K562 (cell line): ENCODE results near the gene SACM1L. TPM values are rescaled to one million over a fixed set of nuclear protein-coding genes. Genes with fewer than 3 reads are reported as not detected.

Experiments used
- CBX3 ChIP-seq, 2 experiments: IDR thresholded peaks; 1 replicate in 1 of 2; 2 replicates in 1 of 2; pipeline ENCODE4 v1.6.1; 2012; ENCODE audit warnings: inconsistent platforms in 2 of 2, low read length in 2 of 2, borderline replicate concordance in 1 of 2, control low read depth in 1 of 2
- CCNT2 ChIP-seq: IDR thresholded peaks from 2 replicates; pipeline ENCODE4 v1.6.1; 2011; ENCODE audit warnings: borderline replicate concordance, low read depth, mild to moderate bottlenecking, moderate library complexity, mixed read lengths, low read length; ENCODE audit not compliant: insufficient read length; ENCODE audit errors: extremely low read depth
- DMBX1 ChIP-seq: fragments of 250-450 bp; sonication (Bioruptor Pico); IDR thresholded peaks from 2 replicates; pipeline ENCODE4 v1.8.0; 2022; ENCODE audit warnings: inconsistent platforms, mild to moderate bottlenecking, moderate library complexity, borderline replicate concordance
- MAZ ChIP-seq, 2 experiments: fragments of 450-650 bp in 1 of 2; sonication (generic) in 1 of 2; formaldehyde crosslinking; IDR thresholded peaks in 1 of 2; conservative IDR thresholded peaks in 1 of 2; 2 replicates each; pipeline versions ENCODE4 v1.4.0 to v1.5.0; 2020; ENCODE audit warnings: mild to moderate bottlenecking in 1 of 2, missing genetic modification reagents in 1 of 2
- RB1 ChIP-seq: fragments of 450-650 bp; IDR thresholded peaks from 2 replicates; pipeline ENCODE4 v1.6.1; 2017; ENCODE audit warnings: low read depth, mild to moderate bottlenecking
- SMC3 ChIP-seq: conservative IDR thresholded peaks from 2 replicates; pipeline ENCODE4 v1.6.1; 2011; ENCODE audit warnings: low read depth, low read length, improper control_type of control experiment; ENCODE audit not compliant: insufficient read depth
- polyA plus RNA-seq, 8 experiments: library from polyadenylated mRNA; depleted of rRNA in 4 of 8; stranded (reverse) in 5 of 8; unstranded in 3 of 8; fragments of >200 nt; fragmentation: Nextera tagmentation in 2 of 8; fragmentation: Illumina TruSeq in 1 of 8; extraction: Ambion mirVana in 2 of 8; extraction: Trizol in 1 of 8; gene quantifications; 2 replicates each; pipeline versions ENCODE4 v1.2.1 to v1.2.3, GENCODE V29; 2011 to 2014; ENCODE audit warnings: inconsistent platforms in 1 of 8, missing spikeins in 1 of 8
- total RNA-seq, 7 experiments: library from RNA; depleted of rRNA in 6 of 7; stranded (reverse); fragments of >200 nt in 6 of 7; fragmentation: Illumina TruSeq in 2 of 7; extraction: Trizol in 2 of 7; gene quantifications; 2 replicates each; pipeline versions ENCODE4 v1.2.1 to v1.2.3, GENCODE V29; 2011 to 2021; ENCODE audit warnings: low replicate concordance in 1 of 7
- TF ChIP-seq, protein P1 (sequence below): fragments of 450-650 bp; IDR thresholded peaks from 2 replicates; pipeline ENCODE4 v1.6.1; 2016; ENCODE audit warnings: low read depth
- TF ChIP-seq, protein P2 (sequence below): fragments of 250-450 bp; sonication (Bioruptor Pico); IDR thresholded peaks from 2 replicates; pipeline ENCODE4 v1.8.0; 2022; ENCODE audit warnings: moderate library complexity, mild to moderate bottlenecking, inconsistent platforms

The SACM1L gene
- total and polyA plus RNA-seq, 9 of the 15 experiments (the other 6 are each of a cell fraction or from before 2014, with no cell fraction given), result 25.7 to 67.2 (median 40.3) TPM

DNA sequence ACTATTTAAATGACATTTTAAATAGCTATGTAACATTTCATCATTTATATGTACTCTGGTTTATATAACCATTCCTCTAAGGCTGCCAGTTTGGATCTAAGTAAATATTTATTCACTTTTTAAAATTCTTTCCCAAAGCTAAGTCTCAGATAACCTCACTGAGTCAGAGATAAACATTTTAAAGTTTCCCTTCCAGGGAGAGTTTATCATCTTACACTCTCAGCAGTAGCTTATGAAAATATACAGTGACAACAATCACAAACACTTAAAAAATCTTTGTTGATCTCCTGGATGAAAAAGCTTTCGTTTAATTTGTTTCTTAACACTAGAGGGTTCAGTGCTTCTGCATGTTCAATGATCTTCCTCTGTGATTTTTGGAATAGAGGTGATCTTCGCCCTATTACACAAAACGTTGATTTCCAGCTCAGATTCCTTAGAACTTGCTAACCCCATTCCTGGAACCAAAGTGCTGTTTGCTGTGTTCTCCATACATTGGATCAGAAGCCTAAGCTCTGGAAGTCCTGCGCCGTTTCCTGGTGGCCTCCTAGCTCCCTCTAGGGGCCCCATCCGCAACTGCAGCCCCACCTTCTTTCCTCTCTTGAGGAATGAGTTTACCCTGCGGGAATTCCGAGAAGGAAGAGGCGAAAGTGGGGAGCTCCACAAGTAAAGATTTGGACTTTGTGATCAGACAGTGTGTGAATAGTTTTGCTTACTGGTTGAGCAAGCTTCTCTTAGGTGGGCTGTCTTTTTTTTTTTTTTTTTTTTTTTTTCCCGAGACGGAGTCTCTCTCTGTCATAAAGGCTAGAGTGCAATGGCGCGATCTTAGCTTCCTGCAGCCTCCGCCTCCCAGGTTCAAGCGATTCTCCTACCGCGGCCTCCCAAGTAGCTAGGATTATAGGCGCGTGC, 29.3 kb upstream of the SACM1L start (continued):
- TF ChIP-seq, protein P1, sequence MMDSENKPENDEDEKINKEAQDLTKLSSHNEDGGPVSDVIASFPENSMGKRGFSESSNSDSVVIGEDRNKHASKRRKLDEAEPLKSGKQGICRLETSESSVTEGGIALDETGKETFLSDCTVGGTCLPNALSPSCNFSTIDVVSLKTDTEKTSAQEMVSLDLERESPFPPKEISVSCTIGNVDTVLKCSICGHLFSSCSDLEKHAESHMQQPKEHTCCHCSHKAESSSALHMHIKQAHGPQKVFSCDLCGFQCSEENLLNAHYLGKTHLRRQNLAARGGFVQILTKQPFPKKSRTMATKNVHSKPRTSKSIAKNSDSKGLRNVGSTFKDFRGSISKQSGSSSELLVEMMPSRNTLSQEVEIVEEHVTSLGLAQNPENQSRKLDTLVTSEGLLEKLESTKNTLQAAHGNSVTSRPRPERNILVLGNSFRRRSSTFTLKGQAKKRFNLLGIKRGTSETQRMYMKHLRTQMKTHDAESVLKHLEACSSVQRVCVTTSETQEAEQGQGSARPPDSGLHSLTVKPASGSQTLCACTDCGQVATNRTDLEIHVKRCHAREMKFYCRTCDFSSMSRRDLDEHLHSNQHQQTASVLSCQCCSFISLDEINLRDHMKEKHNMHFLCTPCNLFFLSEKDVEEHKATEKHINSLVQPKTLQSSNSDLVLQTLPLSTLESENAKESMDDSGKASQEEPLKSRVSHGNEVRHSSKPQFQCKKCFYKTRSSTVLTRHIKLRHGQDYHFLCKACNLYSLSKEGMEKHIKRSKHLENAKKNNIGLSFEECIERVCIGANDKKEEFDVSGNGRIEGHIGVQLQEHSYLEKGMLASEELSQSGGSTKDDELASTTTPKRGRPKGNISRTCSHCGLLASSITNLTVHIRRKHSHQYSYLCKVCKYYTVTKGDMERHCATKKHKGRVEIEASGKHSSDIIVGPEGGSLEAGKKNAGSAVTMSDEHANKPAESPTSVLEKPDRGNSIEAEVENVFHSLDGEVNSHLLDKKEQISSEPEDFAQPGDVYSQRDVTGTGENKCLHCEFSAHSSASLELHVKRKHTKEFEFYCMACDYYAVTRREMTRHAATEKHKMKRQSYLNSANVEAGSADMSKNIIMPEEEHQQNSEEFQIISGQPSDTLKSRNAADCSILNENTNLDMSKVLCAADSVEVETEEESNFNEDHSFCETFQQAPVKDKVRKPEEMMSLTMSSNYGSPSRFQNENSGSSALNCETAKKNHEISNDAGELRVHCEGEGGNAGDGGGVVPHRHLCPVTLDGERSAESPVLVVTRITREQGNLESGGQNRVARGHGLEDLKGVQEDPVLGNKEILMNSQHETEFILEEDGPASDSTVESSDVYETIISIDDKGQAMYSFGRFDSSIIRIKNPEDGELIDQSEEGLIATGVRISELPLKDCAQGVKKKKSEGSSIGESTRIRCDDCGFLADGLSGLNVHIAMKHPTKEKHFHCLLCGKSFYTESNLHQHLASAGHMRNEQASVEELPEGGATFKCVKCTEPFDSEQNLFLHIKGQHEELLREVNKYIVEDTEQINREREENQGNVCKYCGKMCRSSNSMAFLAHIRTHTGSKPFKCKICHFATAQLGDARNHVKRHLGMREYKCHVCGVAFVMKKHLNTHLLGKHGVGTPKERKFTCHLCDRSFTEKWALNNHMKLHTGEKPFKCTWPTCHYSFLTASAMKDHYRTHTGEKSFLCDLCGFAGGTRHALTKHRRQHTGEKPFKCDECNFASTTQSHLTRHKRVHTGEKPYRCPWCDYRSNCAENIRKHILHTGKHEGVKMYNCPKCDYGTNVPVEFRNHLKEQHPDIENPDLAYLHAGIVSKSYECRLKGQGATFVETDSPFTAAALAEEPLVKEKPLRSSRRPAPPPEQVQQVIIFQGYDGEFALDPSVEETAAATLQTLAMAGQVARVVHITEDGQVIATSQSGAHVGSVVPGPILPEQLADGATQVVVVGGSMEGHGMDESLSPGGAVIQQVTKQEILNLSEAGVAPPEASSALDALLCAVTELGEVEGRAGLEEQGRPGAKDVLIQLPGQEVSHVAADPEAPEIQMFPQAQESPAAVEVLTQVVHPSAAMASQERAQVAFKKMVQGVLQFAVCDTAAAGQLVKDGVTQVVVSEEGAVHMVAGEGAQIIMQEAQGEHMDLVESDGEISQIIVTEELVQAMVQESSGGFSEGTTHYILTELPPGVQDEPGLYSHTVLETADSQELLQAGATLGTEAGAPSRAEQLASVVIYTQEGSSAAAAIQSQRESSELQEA, result no peak
- TF ChIP-seq, protein P2, sequence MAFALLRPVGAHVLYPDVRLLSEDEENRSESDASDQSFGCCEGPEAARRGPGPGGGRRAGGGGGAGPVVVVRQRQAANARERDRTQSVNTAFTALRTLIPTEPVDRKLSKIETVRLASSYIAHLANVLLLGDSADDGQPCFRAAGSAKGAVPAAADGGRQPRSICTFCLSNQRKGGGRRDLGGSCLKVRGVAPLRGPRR (CRISPR knock-in tag), result no peak
- no peak for TF ChIP-seq CCNT2
- TF ChIP-seq SMC3, result peak; percentile 71
- TF ChIP-seq DMBX1 (CRISPR knock-in tag), result no peak
- TF ChIP-seq RB1, result peak; percentile 42; the same call in 1 of the 2 replicates
- peak in 1 of 2 experiments; percentile 31; a peak in 1 of 4 replicates for TF ChIP-seq MAZ (CRISPR knock-in tag; conservative IDR thresholded peaks at IDR 0.05 in 1 of 2, IDR thresholded peaks at IDR 0.05 in 1 of 2)
- TF ChIP-seq CBX3 (IDR thresholded peaks at IDR 0.05; ENCODE audit: borderline replicate concordance in 1 of 2, low read length in 2 of 2), result peak in 1 of 2 experiments; percentile 18; a peak in 1 of 3 replicates
